HuH-7.5 (cell line): ENCODE measurements around the gene KIAA0232.

ENCODE experiments used
- DNase-seq: peaks from one replicate; pipeline ENCODE4 v3.0.0; 2011; ENCODE audit warnings: low spot score

KIAA0232 gene

GRCh38 chr4:6851962-6852361, 69.4 kb downstream of the KIAA0232 start:
- DNase-seq: no peak

- DNase-seq: no peak
These were observed 70.1 kb downstream of the KIAA0232 start for GRCh38 chr4:6852582-6852981.

GRCh38 chr4:6854098-6854744, 71.7 kb downstream of the KIAA0232 start:
- DNase-seq: no peak

GRCh38 chr4:6855692-6856297, 73.3 kb downstream of the KIAA0232 start:
- no peak for DNase-seq

GRCh38 chr4:6856391-6856790, 73.9 kb downstream of the KIAA0232 start:
- DNase-seq: no peak

GRCh38 chr4:6857009-6857882, 74.7 kb downstream of the KIAA0232 start:
- no peak for DNase-seq

- no peak for DNase-seq
These were observed 76.5 kb downstream of the KIAA0232 start for GRCh38 chr4:6858997-6859396.

GRCh38 chr4:6859543-6859942, 77.0 kb downstream of the KIAA0232 start:
- DNase-seq: no peak

GRCh38 chr4:6868386-6868785, 85.9 kb downstream of the KIAA0232 start:
- no peak for DNase-seq

- no peak for DNase-seq
These were observed 87.4 kb downstream of the KIAA0232 start for GRCh38 chr4:6869944-6870343.

- no peak for DNase-seq
These were observed 90.8 kb downstream of the KIAA0232 start for GRCh38 chr4:6873291-6873690.

- DNase-seq: no peak
These were observed 91.4 kb downstream of the KIAA0232 start for GRCh38 chr4:6873792-6874461.

GRCh38 chr4:6874981-6875380, 92.5 kb downstream of the KIAA0232 start:
- DNase-seq: no peak

GRCh38 chr4:6875431-6875831, 92.9 kb downstream of the KIAA0232 start:
- DNase-seq: no peak

- DNase-seq: no peak
These were observed 93.9 kb downstream of the KIAA0232 start for GRCh38 chr4:6876440-6876839.

- no peak for DNase-seq
These were observed 94.5 kb downstream of the KIAA0232 start for GRCh38 chr4:6877067-6877466.

- no peak for DNase-seq
These were observed 96.0 kb downstream of the KIAA0232 start for GRCh38 chr4:6878451-6879059.

GRCh38 chr4:6880691-6881090, 98.2 kb downstream of the KIAA0232 start:
- no peak for DNase-seq

- DNase-seq: no peak
These were observed 99.4 kb downstream of the KIAA0232 start for GRCh38 chr4:6881908-6882307.

GRCh38 chr4:6884341-6884870, 101.9 kb downstream of the KIAA0232 start:
- no peak for DNase-seq

GRCh38 chr4:6885953-6886557, 103.5 kb downstream of the KIAA0232 start:
- no peak for DNase-seq
